GM18519 (cell line): Measurements from ENCODE around the gene NOP53.
"Not testable (repeated sequence)": the region's sequence is repeated elsewhere in the genome, so short reads cannot be mapped to it uniquely, and the experiment has no call there.

Source experiments
- ATAC-seq: cut with Tn5 transposase; IDR thresholded peaks from one replicate; pipeline ENCODE4 v1.9.1; 2021; ENCODE audit warnings: mild to moderate bottlenecking, moderate library complexity; ENCODE audit not compliant: unreplicated experiment, low FRiP score

NOP53 gene

GRCh38 chr19:47745010-47745901 lies at the start of gene NOP53:
TSS of gene NOP53 (plus strand) at chr19:47745546. CDS start at chr19:47745560, 14 bp downstream.
- peak; percentile 47 for ATAC-seq

DNA sequence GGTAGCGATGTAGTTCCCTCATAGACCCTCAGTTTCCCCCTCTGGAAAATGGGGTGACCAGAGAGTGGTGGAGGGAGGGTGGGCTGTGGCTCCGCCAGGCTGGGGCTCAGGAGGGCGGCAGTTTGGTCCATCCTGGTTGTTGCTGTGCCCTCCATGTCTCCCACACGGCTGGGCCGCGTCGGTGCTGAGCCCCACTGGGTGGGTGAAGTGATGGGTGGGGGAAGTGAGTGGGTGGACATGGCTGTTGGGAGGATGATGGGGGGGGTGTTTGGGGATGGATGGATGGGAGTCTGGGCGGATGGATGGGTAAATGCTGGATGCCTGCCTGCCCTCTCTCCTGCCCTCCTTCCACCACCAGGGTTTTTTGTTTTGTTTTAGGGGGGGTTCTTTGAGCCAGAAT lies 48.7 kb upstream of the NOP53 start:
- no peak for ATAC-seq

GRCh38 chr19:47697863-47698609 lies 47.3 kb upstream of the NOP53 start:
- no peak for ATAC-seq

DNA sequence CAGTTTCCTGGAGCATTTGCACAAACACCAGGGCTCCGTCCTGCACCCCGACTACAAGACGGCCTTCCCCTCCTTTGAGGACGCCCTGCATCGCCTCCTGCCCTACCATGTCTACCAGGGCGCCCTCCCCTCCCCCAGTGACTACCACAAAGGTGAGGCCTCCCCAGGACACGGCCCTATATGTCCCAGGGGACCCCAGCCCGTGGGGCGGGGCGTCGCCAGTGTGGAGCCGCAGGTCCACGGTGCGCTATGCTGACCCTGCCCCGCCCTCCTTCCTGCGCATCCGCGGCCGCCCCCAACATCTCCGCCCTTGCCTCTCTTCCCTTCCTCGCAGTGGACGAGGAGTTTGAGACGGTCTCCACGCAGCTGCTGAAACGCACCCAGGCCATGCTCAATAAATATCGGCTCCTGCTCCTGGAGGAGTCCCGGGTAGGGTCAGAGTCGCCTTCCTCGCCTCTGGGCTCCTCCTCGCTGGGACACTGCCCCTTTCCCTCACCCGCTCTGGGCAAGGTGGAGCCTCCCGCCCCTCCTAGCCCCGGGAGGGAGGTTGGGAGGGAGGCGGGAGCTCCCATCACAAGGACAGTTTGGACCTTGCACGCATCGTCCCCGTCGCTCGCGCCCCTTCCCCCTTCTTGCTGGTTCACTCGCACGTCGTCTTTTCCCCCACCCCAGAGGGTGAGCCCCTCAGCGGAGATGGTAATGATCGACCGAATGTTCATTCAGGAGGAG lies 46.6 kb upstream of the NOP53 start:
- no peak for ATAC-seq

DNA sequence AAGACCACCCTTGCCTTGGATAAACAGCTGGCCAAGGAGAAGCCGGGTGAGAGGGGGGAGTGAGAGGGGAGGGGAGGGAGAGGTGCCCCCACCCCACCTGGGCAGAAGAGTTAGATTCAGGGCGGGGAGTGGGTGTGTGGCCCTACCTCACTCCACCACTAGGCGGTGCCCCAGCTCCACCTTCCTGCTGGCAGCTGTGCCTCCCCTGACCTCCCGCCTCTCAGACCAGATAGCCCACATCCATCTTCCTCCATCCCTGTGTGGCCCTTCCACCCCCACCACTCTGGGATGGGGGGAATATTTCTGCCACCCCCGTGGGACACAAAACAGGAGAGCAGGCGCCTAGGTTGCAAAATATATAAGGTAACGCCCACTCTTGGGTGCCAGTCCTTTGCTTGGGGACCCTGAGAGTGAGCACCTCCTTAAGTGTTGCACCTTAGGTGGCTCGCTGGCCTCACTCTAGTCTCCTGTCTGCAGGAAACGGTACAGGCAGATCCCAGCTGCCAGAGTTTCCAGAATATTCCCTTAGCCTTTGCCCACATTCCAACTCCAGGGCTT lies 45.9 kb upstream of the NOP53 start:
- ATAC-seq, result no peak

- no peak for ATAC-seq
Measured at GRCh38 chr19:47700934-47701716, 44.2 kb upstream of the NOP53 start.

- no peak for ATAC-seq
Measured at GRCh38 chr19:47701717-47702552, 43.4 kb upstream of the NOP53 start.

GRCh38 chr19:47702671-47703070 lies 42.7 kb upstream of the NOP53 start:
- no peak for ATAC-seq

DNA sequence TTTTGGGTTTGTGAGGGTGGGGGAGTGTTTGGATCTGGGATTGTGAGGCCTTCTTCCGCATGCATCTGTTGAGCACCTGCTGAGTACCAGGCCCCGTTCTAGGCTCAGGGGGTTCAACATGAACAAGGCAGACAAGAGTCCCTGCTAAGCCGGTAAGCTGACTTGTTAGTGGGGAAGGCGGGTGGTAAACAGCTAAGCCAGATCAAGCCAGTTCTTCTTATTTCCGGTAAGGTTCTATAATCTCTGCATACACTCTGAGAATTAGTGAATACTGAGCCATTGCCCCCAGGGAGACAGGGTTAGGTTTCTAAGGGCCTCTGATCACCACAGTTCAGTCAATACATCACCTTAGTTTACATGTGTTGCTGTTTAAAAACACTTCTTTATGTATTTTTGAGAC lies 42.0 kb upstream of the NOP53 start:
- ATAC-seq, result no peak

DNA sequence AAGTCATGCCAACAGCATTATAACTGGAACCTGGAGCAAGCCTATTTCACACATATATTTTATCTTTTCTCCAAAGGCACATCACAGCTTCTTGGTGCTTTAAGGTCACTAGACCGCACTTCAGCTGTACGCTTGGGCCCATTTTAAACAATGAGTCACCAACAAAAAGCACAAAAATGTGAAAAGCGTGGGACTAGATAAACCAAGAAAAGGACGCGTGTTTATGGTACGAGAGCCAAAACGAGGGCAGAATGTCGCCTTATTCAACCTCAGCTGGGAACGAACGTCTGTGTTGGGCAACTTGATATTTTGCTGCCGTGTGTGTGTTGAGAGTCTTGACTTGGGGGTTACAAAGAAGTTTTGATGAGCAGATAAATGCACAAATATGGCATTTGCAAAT lies 41.3 kb upstream of the NOP53 start:
- ATAC-seq, result no peak

GRCh38 chr19:47704656-47705055 lies 40.7 kb upstream of the NOP53 start:
- ATAC-seq, result no peak

- ATAC-seq, result no peak
Measured at GRCh38 chr19:47707135-47707925, 38.0 kb upstream of the NOP53 start.

- ATAC-seq, result no peak
Measured at GRCh38 chr19:47711652-47712242, 33.6 kb upstream of the NOP53 start.

DNA sequence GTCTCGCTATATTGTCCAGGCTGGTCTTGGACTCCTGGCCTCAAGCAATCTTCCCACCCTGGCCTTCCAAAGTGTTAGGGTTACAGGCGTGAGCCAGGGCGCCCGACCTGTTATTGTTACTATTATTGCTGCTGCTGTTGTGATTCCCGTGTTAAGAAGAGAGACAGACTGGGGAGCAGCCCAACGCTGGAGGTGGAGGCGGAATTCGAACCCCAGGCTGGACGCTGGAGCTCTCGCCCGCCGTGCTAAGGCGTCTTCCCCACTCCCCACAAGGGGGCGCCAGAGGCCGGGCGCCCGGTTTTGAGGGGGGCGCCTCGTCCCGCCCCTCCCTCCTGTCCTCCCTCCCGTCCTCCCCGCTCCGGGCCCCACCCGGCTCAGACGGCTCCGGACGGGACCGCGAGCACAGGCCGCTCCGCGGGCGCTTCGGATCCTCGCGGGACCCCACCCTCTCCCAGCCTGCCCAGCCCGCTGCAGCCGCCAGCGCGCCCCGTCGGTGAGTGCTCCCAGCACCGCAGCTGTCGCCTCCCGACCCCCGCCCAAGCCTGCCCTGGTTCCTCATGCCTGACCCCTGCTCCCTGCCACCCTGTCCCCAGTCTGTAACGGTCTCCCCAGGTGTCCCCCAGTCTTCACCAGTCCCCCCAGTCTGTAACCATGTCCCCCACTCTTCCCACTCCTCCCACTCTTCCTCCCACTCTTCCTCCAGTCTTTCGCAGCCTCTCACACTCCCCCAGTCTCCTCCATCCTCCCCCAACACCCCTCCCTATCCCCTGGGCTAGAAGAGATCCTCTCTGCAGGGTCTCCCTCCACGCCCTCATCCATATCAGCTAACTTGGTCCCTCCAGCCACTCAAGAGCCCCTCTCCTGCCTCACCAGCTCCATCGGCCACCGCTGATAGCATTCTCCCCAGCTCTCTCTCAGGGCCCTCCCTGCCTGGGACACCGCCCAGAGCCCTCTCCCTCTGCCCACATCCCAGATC lies 32.0 kb upstream of the NOP53 start, which contains the start of gene EHD2:
TSS of gene EHD2 (plus strand) at position 377 of the 976 bp plus-strand sequence. CDS start 3,191 bp downstream, outside the sequence.
- no peak for ATAC-seq

GRCh38 chr19:47714339-47714738 lies 31.0 kb upstream of the NOP53 start:
- ATAC-seq, result no peak

DNA sequence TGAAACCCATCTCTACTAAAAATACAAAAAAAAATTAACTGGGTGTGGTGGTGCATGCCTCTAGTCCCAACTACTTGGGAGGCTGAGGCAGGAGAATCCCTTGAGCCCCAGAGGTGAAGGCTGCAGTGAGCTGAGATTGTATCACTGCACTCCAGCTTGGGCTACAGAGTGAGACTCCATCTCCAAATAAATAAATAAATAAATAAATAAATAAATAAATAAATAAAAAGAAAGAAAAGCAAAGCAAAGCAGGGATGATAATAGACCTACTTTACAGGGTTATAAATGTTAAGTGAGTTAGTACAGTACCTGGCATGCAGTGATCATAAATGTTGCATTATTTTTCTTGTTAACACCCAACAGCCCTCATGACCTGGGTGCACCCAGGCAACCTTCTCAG lies 30.5 kb upstream of the NOP53 start:
- not testable (repeated sequence) for ATAC-seq
